Muscle layer of colon (tissue), 2 donors: Measurements from ENCODE around the gene ASAP2.

Source experiments
- H3K27ac ChIP-seq: one replicate; pipeline ENCODE4 v1.7.0; 2013; ENCODE audit warnings: low read depth, mild to moderate bottlenecking, low read length, moderate library complexity
- H3K27me3 ChIP-seq, 2 donors: one replicate each; pipeline ENCODE4 v1.7.0; 2013; ENCODE audit warnings: low read length in 2 of 2, mild to moderate bottlenecking in 2 of 2; ENCODE audit not compliant: insufficient read depth in 2 of 2, control insufficient read depth in 1 of 2
- H3K36me3 ChIP-seq: one replicate; pipeline ENCODE4 v1.7.0; 2013; ENCODE audit warnings: mild to moderate bottlenecking, low read length; ENCODE audit not compliant: insufficient read depth
- H3K4me1 ChIP-seq: one replicate; pipeline ENCODE4 v1.7.0; 2013; ENCODE audit warnings: mild to moderate bottlenecking, low read length; ENCODE audit not compliant: insufficient read depth
- H3K4me3 ChIP-seq, 2 donors: one replicate each; pipeline ENCODE4 v1.7.0; 2013; ENCODE audit warnings: low read length in 2 of 2, low read depth in 1 of 2, mild to moderate bottlenecking in 1 of 2, moderate library complexity in 1 of 2
- H3K9ac ChIP-seq: one replicate; pipeline ENCODE4 v1.7.0; 2013; ENCODE audit warnings: low read length
- H3K9me3 ChIP-seq: one replicate; pipeline ENCODE4 v1.7.0; 2013; ENCODE audit warnings: mild to moderate bottlenecking, low read length
- donor health status: abdominal sarcoma.
- donor health status: Adenocarcinoma of cecum.

Gene ASAP2

DNA sequence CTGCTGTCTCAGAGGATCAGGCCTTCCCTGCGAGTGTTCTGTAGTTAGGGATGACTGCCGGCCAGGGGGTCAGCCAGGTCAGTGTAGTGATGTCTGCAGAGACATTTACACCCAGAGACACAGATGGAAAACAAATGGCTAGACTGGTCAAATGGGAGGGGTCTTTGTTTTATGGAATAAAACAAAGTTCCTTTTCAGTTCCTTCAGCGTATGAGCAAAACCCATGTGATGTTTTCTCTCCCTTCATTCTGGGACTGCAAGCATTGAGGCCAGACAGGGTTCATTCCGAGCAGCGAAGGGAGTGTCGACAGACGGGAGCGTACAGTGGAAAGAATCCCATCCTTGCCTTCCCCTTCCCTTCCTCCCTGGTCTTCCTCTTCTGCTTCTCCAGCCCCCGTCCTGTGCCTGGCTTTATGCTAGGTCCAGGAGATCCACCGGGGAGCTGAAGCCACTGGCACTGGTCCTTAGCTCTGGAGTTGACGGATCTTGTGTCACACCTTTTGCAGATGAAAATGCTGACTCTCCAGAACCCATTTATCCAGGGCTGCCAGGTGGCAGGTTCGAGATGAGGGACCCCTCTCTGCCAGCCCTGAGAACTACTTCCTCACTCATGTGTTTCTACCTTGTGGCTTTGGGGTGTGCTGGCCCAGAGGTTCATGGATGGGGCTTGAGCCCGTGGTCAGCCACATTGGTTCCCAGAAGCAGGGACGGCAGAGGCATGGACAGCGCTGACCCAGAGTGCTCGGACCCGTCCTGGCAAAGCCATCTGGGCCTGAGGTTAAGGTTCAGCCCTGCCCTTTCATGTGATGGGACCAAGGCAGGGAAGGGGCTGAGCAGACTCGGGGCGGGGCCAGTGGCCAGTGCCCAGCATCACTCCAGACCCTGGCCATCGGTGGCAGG lies 192.5 kb downstream of the ASAP2 start:
- Histone ChIP-seq H3K27ac (no peak overlapping the region), H3K9me3 (no peaks in the 10 kb centered on the region), H3K4me1 (peaks cover 7% of the 10 kb centered on the region), H3K27me3 (no peaks in the 10 kb centered on the region), H3K36me3 (peaks cover 28% of the 10 kb centered on the region), H3K4me3 (no peak overlapping the region), H3K9ac (no peak overlapping the region)

DNA sequence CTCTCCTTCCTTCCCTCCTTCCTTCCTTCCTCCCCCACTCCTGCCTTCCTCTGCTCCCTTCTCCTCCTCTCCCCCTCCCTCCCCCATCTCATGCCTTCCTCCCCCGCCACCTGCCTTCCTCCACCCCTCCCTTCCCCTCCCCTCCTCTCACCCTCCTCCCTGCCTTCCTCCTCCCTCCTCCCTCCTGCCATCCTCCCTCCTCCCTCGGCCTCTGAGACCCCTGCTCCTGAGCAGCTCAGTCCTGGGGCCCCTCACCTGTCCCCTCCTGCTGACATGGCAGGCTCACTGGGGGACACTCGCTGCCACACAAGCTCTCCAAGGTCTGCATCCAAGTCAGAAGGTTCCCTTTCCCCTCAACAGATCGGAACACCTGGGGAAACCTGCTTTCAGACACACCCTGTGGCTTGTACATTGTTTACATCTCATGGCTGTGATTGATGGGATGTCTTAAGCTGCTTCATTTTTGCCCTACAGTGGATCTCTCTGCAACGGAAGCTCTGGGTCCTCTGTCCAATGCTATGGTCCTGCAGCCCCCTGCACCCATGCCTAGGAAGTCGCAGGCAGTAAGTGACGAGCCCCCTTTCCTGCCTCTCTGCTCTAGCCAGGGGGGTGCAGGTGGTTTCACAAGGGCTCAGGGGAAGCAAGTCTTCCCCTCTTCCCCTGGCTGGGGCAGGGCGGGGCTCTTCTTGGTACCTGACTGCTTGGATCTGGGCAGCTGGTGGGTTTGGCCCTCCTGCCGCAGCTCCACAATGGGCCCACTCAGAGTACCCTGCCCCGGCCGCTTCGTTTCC lies 193.9 kb downstream of the ASAP2 start:
- Histone ChIP-seq H3K9ac (no peak overlapping the region), H3K27ac (no peak overlapping the region), H3K36me3 (peaks cover 29% of the 10 kb centered on the region)

DNA sequence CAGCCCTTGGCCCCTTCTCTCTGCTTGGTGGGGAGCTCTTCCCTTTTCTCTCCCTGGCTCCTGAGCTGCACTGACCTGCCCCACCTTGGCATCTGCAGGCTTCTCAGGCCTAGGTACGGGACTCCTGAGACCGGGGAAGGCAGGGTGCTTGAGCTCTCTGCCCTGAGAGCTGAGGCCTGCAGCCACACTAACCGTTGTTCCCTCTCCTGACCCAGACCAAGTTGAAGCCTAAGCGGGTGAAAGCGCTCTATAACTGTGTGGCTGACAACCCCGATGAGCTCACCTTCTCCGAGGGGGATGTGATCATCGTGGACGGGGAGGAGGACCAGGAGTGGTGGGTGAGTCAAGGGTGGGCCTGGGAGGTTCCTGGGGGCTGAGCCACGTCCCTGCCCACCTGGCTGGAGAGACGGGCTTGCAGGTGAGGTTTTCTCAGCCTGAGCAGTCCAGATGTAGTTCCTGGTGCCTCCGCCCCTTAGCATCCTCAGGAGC lies 194.5 kb downstream of the ASAP2 start:
- peaks cover 29% of the 10 kb centered on the region for H3K36me3 ChIP-seq
- no peak overlapping the region for H3K9ac ChIP-seq
- H3K4me3 ChIP-seq, result no peak overlapping the region
- no peak overlapping the region for H3K27ac ChIP-seq
- H3K4me1 ChIP-seq, result peaks cover 11% of the 10 kb centered on the region
- no peaks in the 10 kb centered on the region for H3K9me3 ChIP-seq
- no peaks in the 10 kb centered on the region for H3K27me3 ChIP-seq

More for the DNA sequence above, 193.9 kb downstream of the ASAP2 start:
- Histone ChIP-seq H3K4me1 (peaks cover 11% of the 10 kb centered on the region), H3K9me3 (no peaks in the 10 kb centered on the region), H3K27me3 (no peaks in the 10 kb centered on the region), H3K4me3 (no peak overlapping the region)

DNA sequence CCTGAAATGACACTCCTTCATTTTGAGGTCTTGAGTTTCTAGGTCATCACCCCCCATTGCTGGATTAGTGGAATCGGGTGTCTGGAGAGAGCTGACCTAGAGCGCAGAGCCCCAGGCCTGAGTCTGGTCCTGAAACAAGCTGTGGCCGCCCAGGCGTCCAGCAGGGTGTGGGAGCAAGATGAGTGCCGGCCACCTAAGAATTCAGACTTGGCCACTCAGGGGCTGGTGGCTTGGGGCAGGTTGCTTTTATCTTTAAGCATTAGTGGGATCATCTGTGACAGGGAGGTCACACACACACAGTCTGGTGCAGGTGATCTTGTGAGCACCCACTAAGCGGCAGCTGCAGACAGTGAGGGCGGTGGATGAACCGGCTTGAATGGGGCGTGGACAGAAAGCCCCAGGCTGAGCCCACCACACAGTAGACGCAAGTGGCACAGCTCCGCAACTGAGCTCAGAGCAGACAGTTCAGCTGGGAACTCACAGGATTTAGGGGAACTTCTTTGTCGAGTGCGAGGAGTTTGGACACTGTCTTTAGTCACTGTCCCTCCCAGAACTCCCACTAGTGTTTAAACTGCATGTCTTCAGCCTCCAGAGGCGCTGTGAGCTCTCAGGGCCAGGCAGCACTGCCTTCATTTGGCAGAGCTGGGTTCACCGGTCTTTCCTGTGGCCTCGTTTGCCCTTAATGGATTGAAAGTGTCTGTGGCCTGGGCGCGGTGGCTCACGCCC lies 195.2 kb downstream of the ASAP2 start:
- Histone ChIP-seq H3K27me3 (no peaks in the 10 kb centered on the region), H3K4me3 (no peak overlapping the region), H3K4me1 (peaks cover 14% of the 10 kb centered on the region), H3K9ac (no peak overlapping the region), H3K36me3 (peaks cover 29% of the 10 kb centered on the region), H3K27ac (no peak overlapping the region), H3K9me3 (no peaks in the 10 kb centered on the region)

DNA sequence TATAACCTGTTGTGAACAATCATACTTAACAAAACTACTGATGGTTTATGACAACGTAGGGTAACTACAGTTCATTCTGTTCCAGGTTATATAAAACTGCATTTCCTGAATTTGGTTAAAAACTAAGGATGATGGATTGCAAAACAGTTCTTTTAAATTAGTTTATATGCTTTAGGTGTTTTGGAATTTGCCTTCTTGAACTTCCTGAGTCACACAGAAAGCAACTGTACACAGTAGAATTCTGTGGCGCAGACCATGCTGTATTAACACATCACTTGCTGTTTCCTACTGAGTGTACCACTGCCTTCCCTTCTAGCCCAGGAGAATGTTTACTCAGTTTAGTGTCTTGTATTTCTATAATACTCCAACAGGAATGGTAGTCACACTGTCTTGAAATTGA lies 197.3 kb downstream of the ASAP2 start:
- Histone ChIP-seq H3K27ac (no peak overlapping the region), H3K9ac (no peak overlapping the region), H3K27me3 (no peaks in the 10 kb centered on the region), H3K4me1 (peaks cover 23% of the 10 kb centered on the region), H3K36me3 (peaks cover 36% of the 10 kb centered on the region), H3K9me3 (no peaks in the 10 kb centered on the region), H3K4me3 (no peak overlapping the region)

DNA sequence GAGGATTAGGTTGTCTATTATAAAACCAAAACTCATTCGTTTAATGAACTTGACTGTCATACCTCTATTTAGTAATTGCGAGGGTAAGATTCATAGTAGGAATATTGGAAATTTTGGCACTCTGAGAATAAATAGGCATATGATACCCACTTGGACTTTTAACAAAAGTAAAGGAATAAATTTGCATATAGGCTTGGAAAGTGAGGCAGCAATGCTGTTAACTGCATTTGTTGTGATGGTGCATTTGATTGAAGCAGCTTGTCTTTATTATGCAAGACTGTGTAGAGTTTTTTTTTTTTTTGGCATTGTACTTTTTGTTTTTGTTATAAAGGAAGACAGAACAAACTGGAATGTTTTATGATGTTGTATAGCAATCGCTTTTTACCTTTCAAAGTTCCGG lies 197.8 kb downstream of the ASAP2 start:
- H3K27me3 ChIP-seq, result no peaks in the 10 kb centered on the region
- peaks cover 36% of the 10 kb centered on the region for H3K36me3 ChIP-seq
- H3K4me3 ChIP-seq, result no peak overlapping the region
- H3K27ac ChIP-seq, result no peak overlapping the region
- H3K9ac ChIP-seq, result no peak overlapping the region
- peaks cover 23% of the 10 kb centered on the region for H3K4me1 ChIP-seq
- no peaks in the 10 kb centered on the region for H3K9me3 ChIP-seq

DNA sequence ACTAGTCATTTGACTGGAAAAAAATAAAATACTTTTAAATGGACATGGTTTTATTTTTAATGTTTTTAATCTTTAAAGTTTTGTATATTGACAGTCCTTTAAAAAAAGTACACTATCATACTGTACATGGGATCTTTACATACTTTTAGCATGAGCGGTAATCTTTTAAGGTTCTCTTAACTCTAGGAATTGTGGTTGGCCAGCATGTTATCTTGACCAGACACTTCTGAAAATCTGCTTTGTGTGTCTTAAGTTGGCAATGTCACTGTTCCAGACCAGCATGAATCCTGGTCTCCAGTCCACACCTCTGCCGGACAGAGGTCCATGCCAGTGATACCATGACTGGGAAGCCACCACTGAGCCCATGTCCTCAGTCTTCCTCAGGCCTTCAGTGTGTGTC lies 199.0 kb downstream of the ASAP2 start:
- Histone ChIP-seq H3K27me3 (no peaks in the 10 kb centered on the region), H3K9me3 (no peaks in the 10 kb centered on the region), H3K36me3 (peaks cover 39% of the 10 kb centered on the region), H3K4me1 (peaks cover 19% of the 10 kb centered on the region), H3K9ac (no peak overlapping the region), H3K4me3 (no peak overlapping the region), H3K27ac (no peak overlapping the region)

DNA sequence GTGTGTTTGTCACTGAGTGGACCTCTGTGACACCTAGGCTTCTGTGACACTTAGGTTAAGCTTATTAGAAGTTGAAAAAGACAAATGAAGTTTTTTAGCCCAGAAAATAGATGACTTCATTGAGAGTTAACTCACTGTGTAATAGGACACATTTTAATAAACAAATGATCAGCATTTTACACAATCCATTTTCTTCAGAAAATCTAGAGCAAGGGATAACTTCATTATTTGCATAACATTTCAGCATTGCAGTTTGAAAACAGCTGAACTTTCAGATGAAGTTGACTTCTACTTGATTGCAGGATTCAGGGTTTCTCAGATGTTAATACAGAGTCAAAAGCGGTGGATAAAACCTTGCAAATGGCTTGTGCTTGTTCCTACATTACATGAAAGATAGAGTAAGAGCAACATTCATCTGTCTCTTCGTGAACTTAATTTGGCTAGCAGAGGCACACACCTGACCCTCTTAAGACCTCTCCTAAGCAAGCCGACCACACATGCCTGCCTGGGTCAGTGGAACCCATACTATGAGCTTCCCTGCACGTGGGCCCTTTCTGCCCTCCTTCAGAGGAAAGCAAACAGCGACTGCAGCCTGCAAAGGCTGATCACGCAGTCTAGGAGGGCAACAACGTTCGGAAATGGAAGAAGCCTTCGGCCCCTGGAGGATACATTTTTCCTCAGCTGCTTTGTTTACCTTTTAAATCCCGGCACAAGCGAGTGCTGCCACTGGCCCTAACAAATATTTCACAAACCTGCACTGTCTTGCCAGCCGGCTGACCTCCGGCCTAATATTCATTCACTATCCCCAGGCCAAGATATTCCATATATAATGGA lies 200.1 kb downstream of the ASAP2 start:
- Histone ChIP-seq H3K27ac (peak overlapping the region; percentile 12), H3K9me3 (no peaks in the 10 kb centered on the region), H3K36me3 (peaks cover 37% of the 10 kb centered on the region), H3K9ac (no peak overlapping the region), H3K4me3 (no peak overlapping the region), H3K27me3 (no peaks in the 10 kb centered on the region), H3K4me1 (peaks cover 19% of the 10 kb centered on the region)

DNA sequence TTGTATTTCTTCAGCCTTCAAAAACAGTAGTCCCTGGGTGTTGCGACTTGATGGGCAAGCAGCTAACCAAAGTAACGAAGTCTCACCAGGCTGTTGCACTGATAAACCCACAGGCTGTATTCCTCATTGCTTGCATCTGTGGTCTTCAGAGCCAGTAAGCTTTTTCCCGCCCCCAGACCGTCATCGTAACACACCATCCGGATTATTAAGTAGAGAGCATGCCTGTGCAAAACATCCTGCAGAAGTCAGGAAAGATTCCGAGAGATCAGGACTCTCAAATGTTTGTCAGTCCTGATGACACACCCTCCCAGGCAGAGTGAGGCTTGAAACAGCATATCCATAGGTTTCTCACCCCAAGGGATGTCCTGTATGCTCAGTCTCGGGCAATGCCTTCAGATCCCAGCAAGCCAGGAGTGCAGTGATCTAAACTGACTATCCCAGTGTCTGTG lies 200.8 kb downstream of the ASAP2 start:
- Histone ChIP-seq H3K9ac (no peak overlapping the region), H3K27me3 (no peaks in the 10 kb centered on the region), H3K36me3 (peaks cover 31% of the 10 kb centered on the region), H3K4me1 (peaks cover 19% of the 10 kb centered on the region), H3K4me3 (no peak overlapping the region), H3K9me3 (no peaks in the 10 kb centered on the region), H3K27ac (no peak overlapping the region)

DNA sequence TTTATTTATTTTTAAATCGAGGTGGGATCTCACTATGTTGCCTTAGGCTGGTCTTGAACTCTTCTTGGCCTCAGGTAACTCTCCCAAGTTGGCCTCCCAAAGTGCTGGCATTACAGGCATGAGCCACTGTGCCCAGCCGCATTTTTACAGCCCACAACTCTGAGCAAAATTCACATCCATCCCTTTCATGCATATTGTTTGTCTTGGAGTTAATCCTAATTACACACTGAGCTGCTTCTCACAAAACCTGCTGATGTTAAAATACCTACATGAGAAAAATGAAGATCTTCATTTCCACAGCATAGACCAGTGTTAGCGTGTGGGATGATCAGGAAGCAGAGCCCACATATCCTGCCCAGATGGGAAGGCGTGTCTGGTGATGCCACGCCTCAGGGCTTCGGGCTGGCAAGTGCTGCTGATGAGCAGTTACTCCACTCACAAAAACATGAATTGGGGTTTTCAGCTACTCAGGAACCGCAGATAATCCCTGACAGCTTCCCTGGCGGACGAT lies 202.1 kb downstream of the ASAP2 start:
- Histone ChIP-seq H3K9me3 (no peaks in the 10 kb centered on the region), H3K36me3 (peaks cover 29% of the 10 kb centered on the region), H3K9ac (no peak overlapping the region), H3K4me3 (no peak overlapping the region), H3K27ac (no peak overlapping the region), H3K27me3 (no peaks in the 10 kb centered on the region), H3K4me1 (peaks cover 22% of the 10 kb centered on the region)
